ENCODE measurements around the gene FOXE3.

Gene FOXE3

GRCh38 chr1:47438165-47439016 is 22.3 kb downstream of the FOXE3 start:
- H3K4me1 ChIP-seq (ENCODE audit: control extremely low read depth in 1 of 4, control insufficient read depth in 4 of 4, insufficient read depth in 4 of 4, low read length in 3 of 4) = peaks cover 0 to 41% (median 29%) of the 10 kb centered on the region in 4 experiments
- H3K4me3 ChIP-seq (ENCODE audit: control insufficient read depth in 1 of 7, extremely low read depth in 1 of 7, insufficient read depth in 4 of 7, low read depth in 2 of 7, low read length in 6 of 7) = peak overlapping the region; percentile 10 to 78 (median 68)
- no peaks in the 10 kb centered on the region for H3K36me3 ChIP-seq (ENCODE audit: control insufficient read depth in 4 of 4, insufficient read depth in 4 of 4, low read length in 3 of 4)
- under 1% methylated on average over 99 of the region's 117 CpGs for WGBS (ENCODE audit: insufficient coverage)
- DNase-seq = peak in 2 of 3 donors; percentile 48 to 56
- CTCF ChIA-PET = interaction anchor here (0.9 to 10.5 kb wide), 13 partner anchors 9 to 299 kb away, joined by 3 to 129 read pairs (median 4); no protein-coding TSS in a partner anchor
- POLR2A ChIA-PET = no interaction called here
- H3K27me3 ChIP-seq (replicated peaks in 2 of 5; ENCODE audit: control insufficient read depth in 4 of 5, insufficient read depth in 5 of 5, low read length in 4 of 5) = peaks cover 11 to 91% (median 61%) of the 10 kb centered on the region in 5 experiments
- H3K9me3 ChIP-seq (ENCODE audit: control extremely low read depth in 1 of 5, control insufficient read depth in 4 of 5, insufficient read depth in 2 of 5, low read depth in 1 of 5, low read length in 4 of 5) = no peaks in the 10 kb centered on the region
- H3K27ac ChIP-seq (ENCODE audit: insufficient read depth in 1 of 2, low read depth in 1 of 2, low read length in 2 of 2, poor library complexity in 1 of 2, severe bottlenecking in 2 of 2) = no peak overlapping the region

DNA sequence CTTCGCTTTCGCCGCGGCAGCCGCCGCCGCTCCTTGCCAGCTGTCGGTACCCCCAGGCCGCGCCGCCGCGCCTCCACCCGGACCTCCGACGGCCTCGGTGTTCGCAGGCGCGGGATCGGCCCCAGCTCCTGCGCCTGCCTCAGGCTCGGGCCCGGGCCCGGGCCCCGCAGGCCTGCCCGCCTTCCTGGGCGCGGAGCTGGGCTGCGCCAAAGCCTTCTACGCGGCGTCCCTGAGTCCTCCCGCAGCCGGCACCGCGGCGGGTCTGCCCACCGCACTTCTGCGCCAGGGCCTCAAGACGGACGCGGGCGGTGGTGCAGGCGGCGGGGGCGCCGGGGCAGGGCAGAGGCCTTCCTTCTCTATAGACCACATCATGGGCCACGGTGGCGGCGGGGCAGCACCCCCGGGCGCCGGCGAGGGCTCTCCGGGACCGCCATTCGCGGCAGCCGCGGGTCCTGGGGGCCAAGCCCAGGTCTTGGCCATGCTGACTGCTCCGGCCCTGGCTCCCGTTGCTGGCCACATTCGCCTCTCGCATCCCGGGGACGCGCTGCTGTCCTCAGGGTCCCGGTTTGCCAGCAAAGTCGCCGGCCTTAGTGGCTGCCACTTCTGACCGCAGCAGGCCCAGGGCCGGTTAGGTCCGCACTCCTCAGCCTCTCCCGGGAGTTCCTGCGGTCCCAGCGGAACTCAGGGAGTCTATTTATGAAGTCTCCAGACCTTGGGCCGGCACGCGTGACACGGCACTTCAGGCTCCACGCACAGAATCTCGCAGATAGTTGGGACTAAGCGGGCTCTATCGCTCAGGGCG is 23.1 kb downstream of the FOXE3 start:
- Histone ChIP-seq H3K36me3 (ENCODE audit: control insufficient read depth in 4 of 4, insufficient read depth in 4 of 4, low read length in 3 of 4) (no peaks in the 10 kb centered on the region), H3K4me1 (ENCODE audit: control extremely low read depth in 1 of 4, control insufficient read depth in 4 of 4, insufficient read depth in 4 of 4, low read length in 3 of 4) (peaks cover 0 to 39% (median 25%) of the 10 kb centered on the region in 4 experiments), H3K4me3 (ENCODE audit: control insufficient read depth in 1 of 7, extremely low read depth in 1 of 7, insufficient read depth in 4 of 7, low read depth in 2 of 7, low read length in 6 of 7) (peak overlapping the region in 2 of 7 experiments; percentile 11 to 30), H3K27ac (ENCODE audit: insufficient read depth in 1 of 2, low read depth in 1 of 2, low read length in 2 of 2, poor library complexity in 1 of 2, severe bottlenecking in 2 of 2) (no peak overlapping the region), H3K27me3 (replicated peaks in 2 of 5; ENCODE audit: control insufficient read depth in 4 of 5, insufficient read depth in 5 of 5, low read length in 4 of 5) (peaks cover 11 to 91% (median 56%) of the 10 kb centered on the region in 5 experiments), H3K9me3 (ENCODE audit: control extremely low read depth in 1 of 5, control insufficient read depth in 4 of 5, insufficient read depth in 2 of 5, low read depth in 1 of 5, low read length in 4 of 5) (no peaks in the 10 kb centered on the region)
- ChIA-PET CTCF (interaction anchor here (7.9 to 10.5 kb wide), 2 partner anchors 9 to 269 kb away, joined by 63 to 129 read pairs; no protein-coding TSS in a partner anchor), POLR2A (no interaction called here)
- DNase-seq = peak in 2 of 3 donors; percentile 50 to 63
- 5% methylated on average over 78 of the region's 86 CpGs for WGBS (ENCODE audit: insufficient coverage)

GRCh38 chr1:47439819-47440598 is 23.9 kb downstream of the FOXE3 start:
- CTCF ChIA-PET = interaction anchor here (1.3 to 1.7 kb wide), 2 partner anchors 10 to 80 kb away, joined by 4 to 5 read pairs; no protein-coding TSS in a partner anchor
- H3K4me3 ChIP-seq (ENCODE audit: control insufficient read depth in 1 of 7, extremely low read depth in 1 of 7, insufficient read depth in 4 of 7, low read depth in 2 of 7, low read length in 6 of 7) = no peak overlapping the region
- H3K4me1 ChIP-seq (ENCODE audit: control extremely low read depth in 1 of 4, control insufficient read depth in 4 of 4, insufficient read depth in 4 of 4, low read length in 3 of 4) = peaks cover 0 to 43% (median 28%) of the 10 kb centered on the region in 4 experiments
- H3K27ac ChIP-seq (ENCODE audit: insufficient read depth in 1 of 2, low read depth in 1 of 2, low read length in 2 of 2, poor library complexity in 1 of 2, severe bottlenecking in 2 of 2) = no peak overlapping the region
- peaks cover 11 to 91% (median 54%) of the 10 kb centered on the region in 5 experiments for H3K27me3 ChIP-seq (replicated peaks in 2 of 5; ENCODE audit: control insufficient read depth in 4 of 5, insufficient read depth in 5 of 5, low read length in 4 of 5)
- H3K9me3 ChIP-seq (ENCODE audit: control extremely low read depth in 1 of 5, control insufficient read depth in 4 of 5, insufficient read depth in 2 of 5, low read depth in 1 of 5, low read length in 4 of 5) = no peaks in the 10 kb centered on the region
- WGBS (ENCODE audit: insufficient coverage) = 61% methylated on average over 14 of the region's 20 CpGs
- no peaks in the 10 kb centered on the region for H3K36me3 ChIP-seq (ENCODE audit: control insufficient read depth in 4 of 4, insufficient read depth in 4 of 4, low read length in 3 of 4)
- DNase-seq = no peak
- POLR2A ChIA-PET = no interaction called here

DNA sequence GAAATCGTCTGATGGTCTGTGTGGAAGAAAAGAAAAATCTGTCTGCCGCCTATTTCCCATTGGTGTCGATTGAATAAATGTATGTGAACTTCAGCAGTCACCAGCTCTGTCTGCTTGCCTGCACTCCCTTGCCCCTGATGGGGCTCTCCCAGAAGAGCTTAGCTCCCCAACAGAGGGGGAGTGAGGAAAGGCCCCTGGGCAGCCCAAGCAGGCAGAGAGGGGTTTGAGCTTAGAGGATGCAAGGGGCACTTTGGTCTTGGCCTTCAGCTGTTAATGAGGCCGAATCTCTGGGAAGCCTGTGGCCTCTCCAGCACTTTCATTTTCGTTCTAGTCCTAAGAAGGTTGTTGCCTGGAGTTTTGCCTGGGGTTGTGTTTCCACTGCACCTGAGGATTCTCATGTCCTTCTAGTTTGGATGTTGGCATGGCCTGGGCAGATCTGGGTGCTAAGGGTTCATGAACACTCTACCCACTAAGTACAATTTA is 24.6 kb downstream of the FOXE3 start:
- no peak overlapping the region for H3K4me3 ChIP-seq (ENCODE audit: control insufficient read depth in 1 of 7, extremely low read depth in 1 of 7, insufficient read depth in 4 of 7, low read depth in 2 of 7, low read length in 6 of 7)
- H3K4me1 ChIP-seq (ENCODE audit: control extremely low read depth in 1 of 4, control insufficient read depth in 4 of 4, insufficient read depth in 4 of 4, low read length in 3 of 4) = peaks cover 0 to 44% (median 30%) of the 10 kb centered on the region in 4 experiments
- DNase-seq = no peak
- peaks cover 9 to 91% (median 56%) of the 10 kb centered on the region in 5 experiments for H3K27me3 ChIP-seq (replicated peaks in 2 of 5; ENCODE audit: control insufficient read depth in 4 of 5, insufficient read depth in 5 of 5, low read length in 4 of 5)
- 44% methylated on average over 5 of the region's 5 CpGs for WGBS (ENCODE audit: insufficient coverage)
- ChIA-PET POLR2A (interaction anchor here (0.5 kb wide), 1 partner anchor 68 kb away, joined by 4 read pairs; no protein-coding TSS in a partner anchor), CTCF (interaction anchor here (0.7 to 1.7 kb wide), 3 partner anchors 9 to 79 kb away, joined by 3 to 5 read pairs (median 4); no protein-coding TSS in a partner anchor)
- H3K9me3 ChIP-seq (ENCODE audit: control extremely low read depth in 1 of 5, control insufficient read depth in 4 of 5, insufficient read depth in 2 of 5, low read depth in 1 of 5, low read length in 4 of 5) = no peaks in the 10 kb centered on the region
- no peaks in the 10 kb centered on the region for H3K36me3 ChIP-seq (ENCODE audit: control insufficient read depth in 4 of 4, insufficient read depth in 4 of 4, low read length in 3 of 4)
- H3K27ac ChIP-seq (ENCODE audit: insufficient read depth in 1 of 2, low read depth in 1 of 2, low read length in 2 of 2, poor library complexity in 1 of 2, severe bottlenecking in 2 of 2) = no peak overlapping the region

- Histone ChIP-seq H3K4me1 (ENCODE audit: control extremely low read depth in 1 of 4, control insufficient read depth in 4 of 4, insufficient read depth in 4 of 4, low read length in 3 of 4) (peaks cover 0 to 39% (median 25%) of the 10 kb centered on the region in 4 experiments), H3K9me3 (ENCODE audit: control extremely low read depth in 1 of 5, control insufficient read depth in 4 of 5, insufficient read depth in 2 of 5, low read depth in 1 of 5, low read length in 4 of 5) (no peaks in the 10 kb centered on the region), H3K27ac (ENCODE audit: insufficient read depth in 1 of 2, low read depth in 1 of 2, low read length in 2 of 2, poor library complexity in 1 of 2, severe bottlenecking in 2 of 2) (no peak overlapping the region), H3K4me3 (ENCODE audit: control insufficient read depth in 1 of 7, extremely low read depth in 1 of 7, insufficient read depth in 4 of 7, low read depth in 2 of 7, low read length in 6 of 7) (no peak overlapping the region), H3K27me3 (replicated peaks in 2 of 5; ENCODE audit: control insufficient read depth in 4 of 5, insufficient read depth in 5 of 5, low read length in 4 of 5) (peaks cover 2 to 91% (median 58%) of the 10 kb centered on the region in 5 experiments), H3K36me3 (ENCODE audit: control insufficient read depth in 4 of 4, insufficient read depth in 4 of 4, low read length in 3 of 4) (no peaks in the 10 kb centered on the region)
- no peak for DNase-seq
- WGBS (ENCODE audit: insufficient coverage) = 96% methylated on average over 3 of the region's 3 CpGs
- ChIA-PET CTCF (interaction anchor here (0.7 to 2.3 kb wide), 5 partner anchors 8 to 78 kb away, joined by 3 to 8 read pairs (median 4); no protein-coding TSS in a partner anchor), POLR2A (no interaction called here)
Observed at GRCh38 chr1:47441450-47442106, 25.5 kb downstream of the FOXE3 start.

DNA sequence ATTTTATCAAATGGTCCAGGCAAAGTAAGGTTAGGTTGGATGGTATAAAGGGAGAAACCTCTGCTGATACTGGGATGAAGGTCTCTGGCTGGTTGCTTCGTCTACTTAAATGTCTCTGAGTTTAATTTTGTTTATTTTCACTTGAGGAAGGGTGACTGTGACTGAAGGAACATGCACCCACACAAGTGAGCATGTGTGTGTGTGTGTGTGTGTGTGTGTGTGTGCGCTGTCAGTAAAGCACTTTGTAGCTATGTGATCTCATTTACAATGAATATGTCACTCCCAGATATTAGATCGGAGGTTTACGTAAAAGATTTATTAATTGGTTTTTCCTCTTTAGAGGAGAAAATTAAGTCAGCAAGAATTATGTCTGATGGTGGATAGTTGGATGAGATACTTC is 26.1 kb downstream of the FOXE3 start:
- Histone ChIP-seq H3K36me3 (ENCODE audit: control insufficient read depth in 4 of 4, insufficient read depth in 4 of 4, low read length in 3 of 4) (no peaks in the 10 kb centered on the region), H3K9me3 (ENCODE audit: control extremely low read depth in 1 of 5, control insufficient read depth in 4 of 5, insufficient read depth in 2 of 5, low read depth in 1 of 5, low read length in 4 of 5) (no peaks in the 10 kb centered on the region), H3K27me3 (replicated peaks in 2 of 5; ENCODE audit: control insufficient read depth in 4 of 5, insufficient read depth in 5 of 5, low read length in 4 of 5) (peaks cover 2 to 92% (median 64%) of the 10 kb centered on the region in 5 experiments), H3K4me3 (ENCODE audit: control insufficient read depth in 1 of 7, extremely low read depth in 1 of 7, insufficient read depth in 4 of 7, low read depth in 2 of 7, low read length in 6 of 7) (no peak overlapping the region), H3K27ac (ENCODE audit: insufficient read depth in 1 of 2, low read depth in 1 of 2, low read length in 2 of 2, poor library complexity in 1 of 2, severe bottlenecking in 2 of 2) (no peak overlapping the region), H3K4me1 (ENCODE audit: control extremely low read depth in 1 of 4, control insufficient read depth in 4 of 4, insufficient read depth in 4 of 4, low read length in 3 of 4) (peaks cover 0 to 33% (median 18%) of the 10 kb centered on the region in 4 experiments)
- no CpG with 5 or more reads among the region's 4 CpGs for WGBS (ENCODE audit: insufficient coverage)
- no peak for DNase-seq
- POLR2A ChIA-PET = no interaction called here
- CTCF ChIA-PET = interaction anchor here (0.6 to 2.3 kb wide), 3 partner anchors 10 to 20 kb away, joined by 3 to 8 read pairs (median 3); no protein-coding TSS in a partner anchor
